HG03196 (cell line): ENCODE measurements around the gene MINDY2.

Source experiments
- ATAC-seq: cut with Tn5 transposase; IDR thresholded peaks from one replicate; pipeline ENCODE4 v1.9.1; 2021; ENCODE audit not compliant: unreplicated experiment

The MINDY2 gene

GRCh38 chr15:58770857-58771620 is at the start of gene MINDY2:
Gene MINDY2 (plus strand): TSS chr15:58771302. CDS start chr15:58771396, 94 bp downstream.
- peak; percentile 95 for ATAC-seq

- ATAC-seq = peak; percentile 74
Measured at GRCh38 chr15:58724466-58724865, 46.6 kb upstream of the MINDY2 start.

- ATAC-seq = no peak
Measured at GRCh38 chr15:58726867-58727266, 44.2 kb upstream of the MINDY2 start.

DNA sequence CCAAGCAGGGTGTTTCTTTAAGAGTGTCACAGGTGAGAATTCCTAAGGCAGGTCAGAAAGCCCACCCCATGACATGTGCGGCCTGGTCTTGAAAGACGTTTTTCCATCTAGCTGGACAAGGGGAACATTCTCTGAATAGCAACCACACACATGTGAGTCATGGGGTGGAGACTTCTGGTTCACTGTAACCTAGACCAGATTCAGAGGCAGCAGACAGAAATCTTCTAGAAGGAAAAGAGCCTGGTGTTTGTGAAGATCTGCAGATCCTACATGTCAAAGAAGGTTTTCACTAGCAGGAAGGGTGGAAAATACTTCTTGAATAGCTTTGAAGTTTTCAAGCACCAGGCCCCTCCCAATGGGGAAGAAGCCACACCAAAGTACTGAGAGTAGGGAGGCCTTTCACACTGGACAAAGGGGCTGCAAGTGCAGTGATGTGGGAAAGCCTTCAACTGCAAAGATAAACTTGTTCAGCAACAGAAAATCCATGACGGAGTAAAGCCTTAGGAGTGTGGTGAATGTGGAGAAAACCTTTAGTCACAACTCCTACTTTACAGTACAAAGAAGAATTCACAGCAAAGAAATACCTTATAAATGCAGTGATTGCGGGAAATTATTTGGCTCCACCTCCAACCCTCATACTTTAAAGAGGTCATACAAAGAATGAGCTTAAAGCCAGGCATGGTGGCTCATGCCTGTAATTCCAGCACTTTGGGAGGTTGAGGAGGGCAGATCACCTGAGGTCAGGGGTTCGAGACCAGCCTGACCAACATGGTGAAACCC is 39.2 kb upstream of the MINDY2 start:
- no peak for ATAC-seq

- no peak for ATAC-seq
Measured at GRCh38 chr15:58732625-58733363, 38.3 kb upstream of the MINDY2 start.

- no peak for ATAC-seq
Measured at GRCh38 chr15:58734859-58735258, 36.2 kb upstream of the MINDY2 start.

DNA sequence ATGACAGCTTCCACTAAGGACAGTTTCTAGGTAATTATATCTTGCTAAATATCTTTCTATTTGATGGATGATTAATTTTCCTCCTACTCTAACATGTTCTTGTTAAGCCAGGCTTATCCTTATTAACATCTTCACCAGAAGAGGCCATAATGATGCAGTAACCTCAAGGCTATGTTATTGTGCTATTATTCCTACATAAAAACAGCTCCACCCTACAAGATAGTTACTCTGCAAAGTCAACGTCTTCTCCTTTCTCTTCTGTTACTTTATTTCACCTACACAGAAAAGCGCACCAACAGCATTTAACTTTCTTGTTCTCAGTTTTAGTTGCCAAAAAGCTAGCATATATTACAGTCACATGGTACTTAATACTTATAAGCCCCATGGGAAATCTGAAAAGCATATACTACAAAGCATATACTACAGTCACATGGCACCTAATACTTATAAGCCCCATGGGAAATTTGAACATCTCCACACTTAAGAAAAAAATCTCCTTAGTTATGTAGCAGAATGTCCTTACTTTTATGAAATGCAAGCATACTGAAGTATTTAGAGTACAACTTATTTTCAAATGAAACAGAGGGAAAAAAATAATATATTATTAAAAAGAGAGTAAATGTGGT is 35.0 kb upstream of the MINDY2 start:
- no peak for ATAC-seq

DNA sequence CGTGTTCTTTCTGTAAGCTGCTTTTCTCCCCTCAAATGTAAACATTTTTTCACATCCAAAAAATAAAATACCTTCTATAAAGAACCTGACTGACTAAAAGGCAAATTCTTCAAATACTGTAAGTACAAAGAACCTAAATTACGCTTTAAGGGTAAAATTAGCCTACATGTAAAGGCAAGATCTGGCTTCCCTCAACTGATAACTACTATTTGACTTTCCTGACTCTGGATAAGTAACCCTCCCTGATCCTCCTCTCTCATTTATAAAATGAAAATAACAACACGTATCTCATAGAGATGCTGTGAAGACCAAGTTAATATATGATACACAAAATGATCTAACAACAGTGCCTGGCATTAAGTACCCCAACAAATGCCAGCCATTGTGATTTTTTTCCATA is 33.8 kb upstream of the MINDY2 start:
- no peak for ATAC-seq

DNA sequence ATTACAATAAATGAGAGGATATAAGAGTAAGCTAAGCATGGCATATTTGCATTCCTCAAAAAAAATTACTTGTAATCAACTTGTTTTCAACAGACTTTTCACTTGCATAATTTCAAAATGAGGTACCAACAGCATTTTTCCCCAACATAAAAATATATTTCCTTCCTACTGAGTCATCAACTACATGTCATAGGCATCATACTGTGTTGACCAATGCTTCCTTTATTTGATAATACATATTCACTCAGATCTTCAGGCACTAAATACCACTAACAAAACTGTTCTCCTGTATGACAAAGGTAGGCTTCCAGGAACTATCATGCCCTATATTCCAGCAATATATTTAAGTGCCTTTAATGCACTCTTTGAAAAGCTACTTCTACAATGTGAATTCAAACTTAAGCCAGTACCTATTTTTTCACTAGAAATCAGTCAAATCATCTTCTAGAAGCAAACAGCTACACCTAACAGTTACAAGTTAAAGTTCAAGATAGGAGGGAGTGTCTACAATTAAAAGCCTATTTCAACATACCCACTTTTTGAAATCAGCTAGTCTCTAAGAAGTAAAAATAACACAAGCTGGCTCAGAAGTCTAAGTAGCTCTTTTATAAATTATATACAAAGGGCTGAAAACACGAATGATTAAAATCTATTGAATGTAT is 32.9 kb upstream of the MINDY2 start:
- ATAC-seq = no peak

DNA sequence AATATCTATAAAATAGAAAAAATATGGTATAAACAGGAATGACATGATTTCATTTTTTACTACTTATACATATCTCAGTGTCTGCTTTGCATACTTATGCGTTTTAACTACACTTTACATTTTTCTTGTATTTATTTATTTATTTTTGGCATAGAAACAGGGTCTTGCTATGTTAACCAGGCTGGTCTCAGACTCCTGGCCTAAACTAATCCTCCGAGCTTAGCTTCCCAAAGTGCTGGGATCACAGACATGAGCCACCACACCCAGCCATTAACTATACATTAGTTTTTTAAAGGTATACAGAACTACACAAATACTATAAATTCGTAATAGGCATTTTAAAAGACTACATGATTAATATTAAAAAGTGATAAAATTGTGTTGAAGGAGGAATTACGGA is 30.7 kb upstream of the MINDY2 start:
- ATAC-seq = no peak

DNA sequence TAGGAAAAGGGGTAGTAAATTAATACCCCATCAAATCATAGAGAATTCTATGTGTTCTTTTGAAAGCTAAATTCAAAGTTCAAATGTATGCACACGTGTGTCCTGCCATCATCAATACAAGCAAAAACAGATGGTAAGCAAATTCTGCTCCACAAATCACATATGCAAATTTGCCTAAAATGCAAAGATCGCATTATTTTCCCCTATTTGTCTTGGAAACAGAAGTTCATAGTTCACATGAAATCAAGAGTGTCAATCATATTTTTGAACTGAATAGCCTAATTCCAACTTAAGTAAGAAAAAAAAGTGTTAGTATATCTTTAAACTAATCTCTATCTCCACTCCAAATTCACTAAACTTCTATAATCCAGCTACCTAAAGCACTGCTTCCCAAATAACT is 30.1 kb upstream of the MINDY2 start:
- no peak for ATAC-seq

DNA sequence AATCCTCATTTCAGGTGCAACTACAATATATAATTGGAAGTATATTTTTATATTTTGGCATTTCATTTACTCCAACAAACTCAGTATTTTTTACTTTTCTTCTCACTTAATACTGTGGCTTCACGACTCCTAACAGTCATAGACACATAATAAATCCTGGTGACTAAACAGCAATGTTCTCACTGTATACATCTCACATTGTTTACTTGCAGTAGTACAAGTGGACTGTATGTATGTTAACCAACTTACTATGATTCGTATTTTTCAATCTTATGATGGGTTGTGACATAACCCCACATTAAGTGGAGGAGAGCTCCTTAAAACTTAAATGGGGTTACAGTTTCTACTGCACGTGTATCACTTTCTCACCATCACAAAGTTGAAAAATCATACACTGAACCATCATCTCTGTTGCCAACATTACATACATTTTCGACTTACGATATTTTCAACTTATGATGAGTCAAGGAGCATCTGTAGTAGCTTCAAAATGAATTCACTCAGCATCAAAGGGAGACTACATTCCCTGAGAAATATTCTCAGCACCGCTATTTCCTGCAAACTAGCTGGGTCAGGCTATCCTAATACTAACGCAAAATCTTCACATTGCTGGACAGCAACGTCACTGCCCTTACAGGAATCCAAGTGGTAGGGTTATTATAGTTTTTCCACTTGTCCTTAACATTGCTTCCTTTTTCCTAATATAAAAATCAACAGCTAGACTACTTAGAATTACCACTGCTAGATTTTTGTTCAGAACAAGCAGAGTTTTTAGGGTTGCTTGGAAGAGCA is 28.9 kb upstream of the MINDY2 start:
- ATAC-seq = no peak

- ATAC-seq = no peak
Measured at GRCh38 chr15:58742819-58743502, 28.1 kb upstream of the MINDY2 start.

DNA sequence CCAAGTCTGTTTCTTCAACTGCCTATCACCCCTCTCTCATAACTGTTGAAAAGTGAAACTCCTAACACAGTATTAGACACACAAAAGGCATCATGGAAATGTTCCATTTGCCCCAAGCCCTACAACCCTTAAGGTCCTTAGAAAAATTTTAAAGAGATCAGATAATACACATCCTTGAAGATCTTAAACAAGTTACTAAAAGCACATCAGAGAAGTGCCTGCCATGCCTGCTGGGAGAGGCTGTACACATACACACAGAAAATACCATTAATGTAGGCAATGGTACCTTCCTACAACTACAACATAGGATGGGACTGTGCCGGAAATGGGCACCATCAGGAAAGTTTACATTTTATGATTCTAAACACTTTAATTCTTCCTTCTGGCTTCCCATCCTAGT is 24.9 kb upstream of the MINDY2 start:
- no peak for ATAC-seq

DNA sequence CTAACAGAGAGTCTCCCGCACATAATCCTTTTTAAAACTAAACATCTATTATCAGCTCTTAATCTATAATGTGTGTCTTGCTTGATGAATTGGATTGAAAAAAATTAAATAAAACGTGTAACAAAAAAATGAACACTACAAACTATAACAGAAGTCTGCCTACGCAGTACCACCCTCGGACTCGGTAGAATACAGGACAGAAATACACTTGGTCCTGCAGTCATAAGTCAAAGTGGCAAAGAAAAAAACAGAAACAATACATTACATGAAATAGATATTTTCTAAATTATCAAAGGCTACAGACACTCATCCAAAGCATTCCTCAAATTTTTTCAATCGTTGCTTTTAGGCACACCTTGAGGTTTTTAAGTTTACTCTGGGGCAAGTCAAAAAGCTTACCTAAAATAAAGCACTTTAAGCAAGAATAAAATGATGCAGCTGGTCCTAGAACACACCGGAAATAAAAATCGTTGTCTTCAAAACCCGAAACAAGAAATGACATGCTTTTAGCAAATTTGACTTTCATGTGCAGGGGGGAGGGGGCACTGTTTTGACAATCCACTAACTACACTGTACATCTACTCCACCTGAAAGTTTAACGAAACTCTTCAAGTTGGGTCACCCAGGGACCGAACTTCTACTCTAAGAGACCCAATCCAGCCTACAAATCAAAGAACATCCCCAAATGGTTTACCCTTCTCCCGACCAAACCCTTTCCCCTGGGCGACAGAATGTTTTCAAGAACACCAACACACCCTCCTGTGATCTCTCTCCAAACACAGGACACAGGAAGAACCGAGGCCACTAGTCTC is 22.9 kb upstream of the MINDY2 start:
- ATAC-seq = peak; percentile 9

DNA sequence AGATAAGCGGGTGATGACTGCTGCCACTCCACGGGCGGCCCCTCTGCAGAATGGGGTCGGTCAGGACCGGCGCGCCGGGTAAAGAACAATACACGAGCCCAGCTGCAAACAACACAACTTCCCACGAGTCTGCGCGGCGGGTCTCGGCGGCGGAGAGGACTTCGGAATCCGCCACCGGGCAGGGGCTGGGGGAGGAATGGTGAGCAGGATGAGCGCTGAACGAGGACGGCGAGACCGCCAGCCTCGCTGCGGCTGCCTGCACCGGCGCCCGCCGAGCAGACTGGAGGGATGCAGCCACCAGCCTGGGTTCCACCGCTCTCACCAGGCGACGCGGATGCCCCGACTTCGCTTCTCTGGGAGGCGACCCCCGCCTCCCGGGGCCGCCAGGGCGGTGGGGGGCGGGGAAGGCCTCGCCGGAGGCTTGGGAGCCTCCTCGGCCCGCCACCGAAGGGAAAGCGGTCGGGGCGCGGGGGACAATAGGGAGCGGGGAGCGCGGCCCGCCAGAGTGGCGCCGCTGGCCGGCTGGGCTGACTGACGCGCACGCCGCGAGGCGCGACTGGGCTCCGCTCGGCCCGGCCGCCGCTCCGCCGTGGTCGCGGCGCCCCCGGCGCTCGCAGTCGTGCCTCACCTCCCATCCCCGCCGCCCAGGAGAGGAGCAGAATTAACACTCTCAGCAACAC is 22.1 kb upstream of the MINDY2 start:
- peak; percentile 45 for ATAC-seq

DNA sequence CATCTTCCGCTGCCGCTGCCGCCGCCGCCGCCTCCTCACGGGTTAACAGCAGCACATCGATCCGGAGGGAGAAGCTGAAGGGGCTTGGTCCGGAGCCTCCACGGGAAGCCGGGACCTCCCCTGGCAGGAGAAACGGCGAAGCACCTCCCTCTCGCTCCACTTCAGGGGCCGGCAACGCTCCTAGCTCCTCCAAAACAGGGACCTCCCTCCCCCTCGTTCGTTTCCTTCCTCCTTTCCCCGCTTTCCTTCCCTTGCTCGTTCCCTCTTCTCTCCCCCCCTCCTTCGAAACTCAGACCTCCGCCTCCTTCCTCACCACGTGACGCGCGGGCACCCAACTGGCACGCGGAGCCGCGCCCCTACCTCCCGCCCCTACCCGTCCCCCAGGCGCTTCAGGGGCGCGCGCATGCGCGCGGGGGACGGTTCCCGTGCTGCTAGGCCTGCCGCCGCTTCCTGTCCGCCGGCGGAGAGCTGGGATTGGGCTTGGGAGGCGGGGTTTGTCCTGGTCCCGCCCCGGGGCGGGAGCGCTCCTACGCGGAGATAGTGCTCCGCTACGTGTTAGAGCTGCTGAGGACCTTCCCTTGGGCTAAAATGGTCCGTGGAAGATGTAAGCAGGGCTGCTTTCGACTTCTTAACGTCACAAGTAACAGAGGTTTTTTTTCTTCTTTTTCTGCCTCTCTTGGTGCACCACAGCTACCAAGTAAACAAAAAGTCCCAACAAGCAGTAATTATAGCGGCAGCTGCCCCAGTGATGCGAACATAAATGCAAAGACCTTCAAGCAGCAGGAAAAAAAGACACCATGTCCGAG is 21.4 kb upstream of the MINDY2 start, which contains the start of gene ADAM10:
TSS of gene ADAM10 (minus strand) at position 176 of the 806 bp plus-strand sequence. CDS start at position 3, 173 bp downstream.
- peak; percentile 82 for ATAC-seq
